Measurements from ENCODE around the gene USP31. TPM values are rescaled to one million over a fixed set of nuclear protein-coding genes. Genes with fewer than 3 reads are reported as not detected.

Gene USP31
- total and polyA plus RNA-seq, 8 donors, result 1.7 to 18.5 (median 5.8) TPM

- TF ChIP-seq CTCF (IDR thresholded peaks at IDR 0.05) (no peak), POLR2A (IDR thresholded peaks at IDR 0.05) (no peak), POLR2AphosphoS5 (IDR thresholded peaks at IDR 0.05) (no peak), EP300 (IDR thresholded peaks at IDR 0.05) (no peak)
- no peaks in the 10 kb centered on the region for H3K36me3 ChIP-seq
- H3K9me3 ChIP-seq, result no peaks in the 10 kb centered on the region
- 71 to 94% (median 79%) methylated on average over 1 of the region's 1 CpG for WGBS, 5 donors
- H3K27me3 ChIP-seq, result peaks cover 0 to 40% (median 14%) of the 10 kb centered on the region in 3 donors
- no peak overlapping the region for H3K27ac ChIP-seq
- DNase-seq, result no peak
- H3K4me1 ChIP-seq, result peaks cover 0 to 5% (median 0%) of the 10 kb centered on the region in 4 donors
- intact Hi-C loops (cut with DNase I; ENCODE audit: low total_unique reads), result no loop called here
- no peak overlapping the region for H3K4me3 ChIP-seq
Measured at GRCh38 chr16:23057013-23057596, 92.1 kb downstream of the USP31 start.

- no peak overlapping the region for H3K4me3 ChIP-seq
- no peak overlapping the region for H3K27ac ChIP-seq
- H3K36me3 ChIP-seq, result no peaks in the 10 kb centered on the region
- intact Hi-C loops (cut with DNase I; ENCODE audit: low total_unique reads), result no loop called here
- peaks cover 0 to 2% (median 0%) of the 10 kb centered on the region in 4 donors for H3K4me1 ChIP-seq
- peaks cover 0 to 56% (median 29%) of the 10 kb centered on the region in 3 donors for H3K27me3 ChIP-seq
- no peak for DNase-seq
- no peak for TF ChIP-seq POLR2A (IDR thresholded peaks at IDR 0.05)
- TF ChIP-seq POLR2AphosphoS5 (IDR thresholded peaks at IDR 0.05), result no peak
- TF ChIP-seq EP300 (IDR thresholded peaks at IDR 0.05), result no peak
- TF ChIP-seq CTCF (IDR thresholded peaks at IDR 0.05), result no peak
- 86 to 97% (median 90%) methylated on average over 3 of the region's 3 CpGs for WGBS, 5 donors
- H3K9me3 ChIP-seq, result no peaks in the 10 kb centered on the region
Measured at GRCh38 chr16:23055481-23055880, 93.8 kb downstream of the USP31 start.

GRCh38 chr16:23052908-23053580 is 96.2 kb downstream of the USP31 start:
- H3K27ac ChIP-seq, result no peak overlapping the region
- TF ChIP-seq POLR2AphosphoS5 (IDR thresholded peaks at IDR 0.05) (no peak), CTCF (IDR thresholded peaks at IDR 0.05) (no peak), EP300 (IDR thresholded peaks at IDR 0.05) (no peak), POLR2A (IDR thresholded peaks at IDR 0.05) (no peak)
- H3K4me1 ChIP-seq, result no peaks in the 10 kb centered on the region
- peaks cover 0 to 57% (median 27%) of the 10 kb centered on the region in 3 donors for H3K27me3 ChIP-seq
- DNase-seq, result no peak
- H3K36me3 ChIP-seq, result no peaks in the 10 kb centered on the region
- WGBS, 5 donors, result 68 to 83% (median 73%) methylated on average over 4 of the region's 4 CpGs
- intact Hi-C loops (cut with DNase I; ENCODE audit: low total_unique reads), result no loop called here
- no peak overlapping the region for H3K4me3 ChIP-seq
- no peaks in the 10 kb centered on the region for H3K9me3 ChIP-seq

GRCh38 chr16:23052221-23052620 is 97.0 kb downstream of the USP31 start:
- Histone ChIP-seq H3K27ac (no peak overlapping the region), H3K4me3 (no peak overlapping the region), H3K27me3 (peaks cover 0 to 58% (median 27%) of the 10 kb centered on the region in 3 donors), H3K4me1 (no peaks in the 10 kb centered on the region), H3K9me3 (no peaks in the 10 kb centered on the region), H3K36me3 (no peaks in the 10 kb centered on the region)
- no peak for TF ChIP-seq POLR2A (IDR thresholded peaks at IDR 0.05)
- TF ChIP-seq CTCF (IDR thresholded peaks at IDR 0.05), result no peak
- TF ChIP-seq EP300 (IDR thresholded peaks at IDR 0.05), result no peak
- TF ChIP-seq POLR2AphosphoS5 (IDR thresholded peaks at IDR 0.05), result no peak
- no peak for DNase-seq
- 41 to 51% (median 48%) methylated on average over 13 of the region's 13 CpGs for WGBS, 5 donors
- intact Hi-C loops (cut with DNase I; ENCODE audit: low total_unique reads), result no loop called here
